Spleen (tissue), 3 donors: ENCODE measurements around the gene PPP1R13B.

ENCODE experiments used
- POLR2A ChIP-seq, 3 donors: fragments of 450-650 bp; IDR thresholded peaks; one replicate each; pipeline ENCODE4 v1.5.1; 2017; ENCODE audit warnings: antibody characterized with exemption in 3 of 3, mild to moderate bottlenecking in 1 of 3
- POLR2AphosphoS5 ChIP-seq, 3 donors: sonication (generic); formaldehyde crosslinking; IDR thresholded peaks; one replicate each; pipeline ENCODE4 v1.5.1; 2017; ENCODE audit warnings: antibody characterized with exemption in 3 of 3

- TF ChIP-seq POLR2AphosphoS5 (IDR thresholded peaks at IDR 0.05) (no peak), POLR2A (IDR thresholded peaks at IDR 0.05) (no peak)
These were observed 22.9 kb upstream of the PPP1R13B start for GRCh38 chr14:103870144-103870876.
